ENCODE data around the gene MFSD1.
"Not testable (repeated sequence)": the region's sequence is repeated elsewhere in the genome, so short reads cannot be mapped to it uniquely, and the experiment has no call there.

The MFSD1 gene

DNA sequence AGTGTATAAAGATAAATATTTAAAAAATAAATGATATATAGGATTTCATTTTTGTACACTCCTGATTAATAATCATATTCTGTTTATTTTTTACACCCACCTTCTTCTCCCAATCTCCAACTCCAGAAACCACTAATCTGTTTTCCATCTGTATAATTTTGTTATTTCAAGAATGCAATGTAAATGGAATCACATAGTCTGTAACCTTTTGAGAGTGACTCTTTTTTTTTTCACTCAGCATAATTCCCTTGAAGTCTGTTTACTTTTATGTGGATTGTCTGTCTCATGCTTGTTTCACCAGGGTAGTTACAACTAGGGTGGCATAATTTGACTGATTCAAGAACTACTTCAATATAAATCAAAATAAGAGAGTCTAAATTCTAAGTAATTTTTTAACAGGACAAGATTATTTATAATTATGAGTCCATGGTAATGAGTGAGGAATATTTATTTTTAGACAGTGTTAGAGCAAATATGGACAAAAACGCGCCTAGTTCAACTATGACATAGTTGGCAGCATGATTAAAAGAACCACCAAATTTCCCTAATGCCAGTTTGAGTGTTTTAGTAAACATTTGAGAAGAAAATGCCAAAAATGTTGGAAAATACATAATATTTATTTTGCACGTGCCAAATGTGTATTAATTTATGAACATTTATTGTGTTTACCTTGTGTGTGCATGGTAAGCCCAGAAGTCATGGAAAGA is 19.4 kb upstream of the MFSD1 start:
- no peak for DNase-seq (ENCODE audit: low spot score)
- TF ChIP-seq, protein P1, sequence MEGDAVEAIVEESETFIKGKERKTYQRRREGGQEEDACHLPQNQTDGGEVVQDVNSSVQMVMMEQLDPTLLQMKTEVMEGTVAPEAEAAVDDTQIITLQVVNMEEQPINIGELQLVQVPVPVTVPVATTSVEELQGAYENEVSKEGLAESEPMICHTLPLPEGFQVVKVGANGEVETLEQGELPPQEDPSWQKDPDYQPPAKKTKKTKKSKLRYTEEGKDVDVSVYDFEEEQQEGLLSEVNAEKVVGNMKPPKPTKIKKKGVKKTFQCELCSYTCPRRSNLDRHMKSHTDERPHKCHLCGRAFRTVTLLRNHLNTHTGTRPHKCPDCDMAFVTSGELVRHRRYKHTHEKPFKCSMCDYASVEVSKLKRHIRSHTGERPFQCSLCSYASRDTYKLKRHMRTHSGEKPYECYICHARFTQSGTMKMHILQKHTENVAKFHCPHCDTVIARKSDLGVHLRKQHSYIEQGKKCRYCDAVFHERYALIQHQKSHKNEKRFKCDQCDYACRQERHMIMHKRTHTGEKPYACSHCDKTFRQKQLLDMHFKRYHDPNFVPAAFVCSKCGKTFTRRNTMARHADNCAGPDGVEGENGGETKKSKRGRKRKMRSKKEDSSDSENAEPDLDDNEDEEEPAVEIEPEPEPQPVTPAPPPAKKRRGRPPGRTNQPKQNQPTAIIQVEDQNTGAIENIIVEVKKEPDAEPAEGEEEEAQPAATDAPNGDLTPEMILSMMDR (IDR thresholded peaks at IDR 0.05; ENCODE audit: extremely low read depth, insufficient read depth, missing control alignments), result no peak
- in situ Hi-C loops (cut with MboI; ENCODE audit: low pct_unique_long_range_greater_than_20kb, low sequenced_read_pairs, unreplicated experiment), result no loop called here

DNA sequence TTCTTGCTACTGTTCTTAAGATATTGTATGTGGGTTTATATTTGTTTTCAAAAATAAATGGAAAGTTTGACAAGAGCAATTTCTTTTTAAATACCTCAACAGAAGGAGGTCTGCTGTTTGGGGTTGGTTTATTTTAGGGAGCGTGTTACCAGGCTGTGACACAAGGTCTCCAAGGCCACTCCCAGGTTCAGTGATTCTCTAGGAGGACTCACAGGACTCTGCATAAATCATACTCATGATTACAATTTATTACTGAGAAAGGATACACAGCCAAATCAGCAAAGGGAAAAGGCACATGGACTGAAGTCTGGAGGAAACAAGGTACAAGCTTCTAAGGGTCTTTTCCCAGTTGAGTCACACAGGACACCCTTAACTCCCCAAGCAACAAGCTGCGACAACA is 18.8 kb upstream of the MFSD1 start:
- in situ Hi-C loops (cut with MboI; ENCODE audit: low pct_unique_long_range_greater_than_20kb, low sequenced_read_pairs, unreplicated experiment), result no loop called here
- TF ChIP-seq, protein P1 (IDR thresholded peaks at IDR 0.05; ENCODE audit: extremely low read depth, insufficient read depth, missing control alignments), result no peak
- DNase-seq (ENCODE audit: low spot score), result no peak

DNA sequence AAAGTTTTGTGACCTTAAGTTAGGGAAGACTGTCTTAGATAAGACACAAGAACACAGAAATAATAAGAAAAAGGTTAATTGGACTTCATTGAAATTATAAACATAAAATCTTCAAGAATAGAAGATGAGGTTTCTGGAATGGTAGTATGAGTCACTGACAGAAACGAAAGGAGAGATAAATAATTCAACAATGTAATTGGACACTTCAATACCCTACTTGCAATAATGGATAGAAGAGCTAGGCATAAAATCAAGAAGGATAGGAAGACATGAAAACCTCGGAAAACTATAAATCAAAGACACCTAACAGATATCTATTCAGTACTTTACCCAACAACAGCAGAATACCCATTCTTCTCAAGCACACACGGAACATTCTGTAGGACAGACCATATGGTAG is 15.9 kb upstream of the MFSD1 start:
- in situ Hi-C loops (cut with MboI; ENCODE audit: low pct_unique_long_range_greater_than_20kb, low sequenced_read_pairs, unreplicated experiment), result no loop called here
- TF ChIP-seq, protein P1 (IDR thresholded peaks at IDR 0.05; ENCODE audit: extremely low read depth, insufficient read depth, missing control alignments), result no peak
- DNase-seq (ENCODE audit: low spot score), result no peak

DNA sequence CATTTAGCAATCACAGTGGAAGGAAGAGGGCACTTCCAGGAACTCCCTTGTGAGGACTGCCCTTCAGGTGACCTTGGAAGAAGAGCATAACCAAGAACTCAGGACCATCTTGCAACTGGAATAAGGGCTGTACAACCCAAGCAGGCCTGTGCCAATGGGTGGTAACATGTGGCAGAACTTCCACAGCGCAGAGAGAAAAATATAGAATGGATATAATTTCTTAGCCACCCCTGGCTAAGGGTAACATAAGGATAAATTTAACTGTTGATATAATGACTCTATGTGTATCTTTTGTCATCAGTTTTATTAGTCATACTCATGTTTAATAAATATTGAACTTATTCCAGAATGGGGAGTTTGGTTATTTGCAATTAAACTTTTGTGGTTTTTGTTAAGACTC is 13.4 kb upstream of the MFSD1 start:
- in situ Hi-C loops (cut with MboI; ENCODE audit: low pct_unique_long_range_greater_than_20kb, low sequenced_read_pairs, unreplicated experiment), result no loop called here
- DNase-seq (ENCODE audit: low spot score), result no peak
- TF ChIP-seq, protein P1 (IDR thresholded peaks at IDR 0.05; ENCODE audit: extremely low read depth, insufficient read depth, missing control alignments), result no peak

DNA sequence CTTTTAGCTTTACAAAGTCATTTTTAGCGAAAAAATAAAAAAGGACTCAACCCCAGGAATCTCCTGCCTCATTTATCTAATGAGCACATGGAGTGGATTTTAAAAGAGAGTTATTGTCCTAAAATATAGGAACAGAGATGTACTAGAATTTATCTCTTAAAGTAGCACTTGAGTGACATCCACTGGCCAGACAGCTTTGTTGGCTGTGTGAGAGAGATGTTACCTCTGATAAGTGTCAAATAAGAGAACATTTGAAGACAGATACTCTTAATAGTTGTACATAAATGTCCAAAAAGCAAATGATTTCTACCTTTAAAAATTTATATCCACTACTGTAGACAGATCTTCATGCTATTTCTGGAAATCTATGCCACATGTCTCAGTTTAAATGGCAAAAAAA is 12.3 kb upstream of the MFSD1 start:
- no peak for DNase-seq (ENCODE audit: low spot score)
- in situ Hi-C loops (cut with MboI; ENCODE audit: low pct_unique_long_range_greater_than_20kb, low sequenced_read_pairs, unreplicated experiment), result no loop called here
- TF ChIP-seq, protein P1 (IDR thresholded peaks at IDR 0.05; ENCODE audit: extremely low read depth, insufficient read depth, missing control alignments), result peak; percentile 49

DNA sequence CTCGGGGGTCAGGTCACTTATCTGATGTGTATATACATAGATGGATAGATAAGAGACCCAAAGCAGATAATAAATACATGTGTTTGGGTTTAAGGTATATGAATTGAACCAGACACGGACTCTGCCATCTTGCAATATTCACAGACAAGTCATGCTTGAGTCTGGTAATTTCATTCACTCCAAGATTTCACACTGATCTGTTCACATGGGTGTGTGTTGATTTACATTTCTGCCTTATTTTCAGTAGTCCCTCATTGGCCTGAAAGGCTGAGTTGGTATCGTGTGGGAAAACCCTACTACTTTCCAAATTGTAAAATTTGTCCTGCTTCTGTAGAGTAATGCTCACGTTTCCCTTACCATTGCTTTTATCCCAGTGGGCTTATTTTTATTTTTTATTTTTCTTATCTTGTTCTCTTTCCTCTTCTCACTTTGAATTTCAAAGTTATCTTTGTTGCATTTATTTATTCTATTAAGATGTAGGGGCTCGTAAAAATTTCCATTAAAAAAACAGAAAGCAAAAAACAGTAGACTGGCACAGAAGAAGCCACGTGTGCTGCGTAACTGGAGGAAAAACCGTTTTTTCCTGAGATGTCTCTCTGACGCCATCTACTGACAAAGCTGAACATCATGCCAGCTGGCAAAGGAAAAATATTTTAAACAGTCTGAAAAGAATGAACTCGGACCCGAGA is 10.8 kb upstream of the MFSD1 start:
- TF ChIP-seq, protein P1 (IDR thresholded peaks at IDR 0.05; ENCODE audit: extremely low read depth, insufficient read depth, missing control alignments), result peak; percentile 88
- in situ Hi-C loops (cut with MboI; ENCODE audit: low pct_unique_long_range_greater_than_20kb, low sequenced_read_pairs, unreplicated experiment), result loop anchor here (10.0 kb wide), 1 partner anchor 66 kb away; no protein-coding TSS in a partner anchor
- DNase-seq (ENCODE audit: low spot score), result peak; percentile 27

DNA sequence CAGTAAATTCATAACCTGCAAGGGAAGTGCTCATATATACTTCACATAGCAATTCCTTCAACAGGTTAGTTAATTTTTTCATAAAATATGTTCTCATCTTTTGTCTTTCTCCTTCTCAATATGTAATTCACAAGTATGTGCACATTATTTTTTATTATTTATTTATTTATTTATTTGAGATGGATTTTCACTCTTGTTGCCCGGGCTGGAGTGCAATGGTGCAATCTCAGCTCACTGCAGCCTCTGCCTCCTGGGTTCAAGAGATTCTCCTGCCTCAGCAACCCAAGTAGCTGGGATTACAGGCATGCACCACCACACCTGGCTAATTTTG is 10.3 kb upstream of the MFSD1 start:
- in situ Hi-C loops (cut with MboI; ENCODE audit: low pct_unique_long_range_greater_than_20kb, low sequenced_read_pairs, unreplicated experiment), result loop anchor here (10.0 kb wide), 1 partner anchor 67 kb away; no protein-coding TSS in a partner anchor
- not testable (repeated sequence) for DNase-seq (ENCODE audit: low spot score)
